ENCODE measurements around the gene SLC47A2.
"Not testable (repeated sequence)": the region's sequence is repeated elsewhere in the genome, so short reads cannot be mapped to it uniquely, and the experiment has no call there.

The SLC47A2 gene, protein sequence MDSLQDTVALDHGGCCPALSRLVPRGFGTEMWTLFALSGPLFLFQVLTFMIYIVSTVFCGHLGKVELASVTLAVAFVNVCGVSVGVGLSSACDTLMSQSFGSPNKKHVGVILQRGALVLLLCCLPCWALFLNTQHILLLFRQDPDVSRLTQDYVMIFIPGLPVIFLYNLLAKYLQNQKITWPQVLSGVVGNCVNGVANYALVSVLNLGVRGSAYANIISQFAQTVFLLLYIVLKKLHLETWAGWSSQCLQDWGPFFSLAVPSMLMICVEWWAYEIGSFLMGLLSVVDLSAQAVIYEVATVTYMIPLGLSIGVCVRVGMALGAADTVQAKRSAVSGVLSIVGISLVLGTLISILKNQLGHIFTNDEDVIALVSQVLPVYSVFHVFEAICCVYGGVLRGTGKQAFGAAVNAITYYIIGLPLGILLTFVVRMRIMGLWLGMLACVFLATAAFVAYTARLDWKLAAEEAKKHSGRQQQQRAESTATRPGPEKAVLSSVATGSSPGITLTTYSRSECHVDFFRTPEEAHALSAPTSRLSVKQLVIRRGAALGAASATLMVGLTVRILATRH

DNA sequence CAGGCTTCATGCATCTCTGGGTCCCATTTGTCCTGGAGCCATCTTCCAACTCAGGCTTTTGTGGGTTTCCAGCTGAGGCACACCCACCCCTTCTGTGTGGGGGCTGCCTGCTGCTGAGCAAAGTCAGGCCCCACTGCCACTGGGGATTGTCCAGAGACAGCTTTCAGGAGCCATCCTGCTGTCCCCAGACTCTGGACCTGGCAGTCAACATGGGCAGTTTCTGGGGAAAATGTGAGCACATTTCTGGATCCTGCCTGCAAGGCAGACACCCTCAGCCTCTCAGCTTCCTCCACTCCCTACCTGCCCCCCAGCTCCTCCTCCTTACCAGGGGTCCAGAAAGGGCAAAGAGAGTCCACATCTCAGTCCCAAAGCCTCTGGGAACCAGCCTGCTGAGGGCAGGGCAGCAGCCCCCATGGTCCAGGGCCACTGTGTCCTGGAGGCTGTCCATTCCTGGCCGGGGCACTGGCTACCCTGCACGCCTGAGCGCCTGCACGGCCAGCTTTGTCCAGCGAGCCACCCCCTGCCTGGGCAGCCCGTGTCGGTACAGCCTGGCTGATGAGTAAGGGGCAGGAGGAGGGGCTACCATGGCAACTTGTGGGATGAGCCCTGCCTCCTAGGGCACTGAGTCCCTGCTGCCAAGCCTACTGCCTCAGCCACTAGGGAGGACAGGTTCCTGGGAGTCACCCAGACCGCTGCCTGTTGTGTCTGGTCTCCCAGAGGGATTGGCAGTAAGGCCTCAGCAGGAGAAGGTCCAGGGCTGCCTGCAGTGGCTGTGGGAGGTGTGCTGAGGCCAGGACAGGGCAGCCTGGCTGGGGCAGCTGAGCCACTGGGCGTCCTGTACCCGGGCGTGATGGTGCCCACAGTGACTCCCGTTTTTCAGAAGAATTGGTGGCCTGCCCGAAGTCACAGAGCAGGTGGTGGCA, at the start of gene SLC47A2:
Gene SLC47A2, minus strand, starts transcription at position 477 of the 923 bp plus-strand sequence. Its CDS starts 29 bp downstream, at position 448.
- Mint-ChIP-seq H3K27ac (no peak within 1 kb of the TSS), H3K4me3 (no peak within 1 kb of the TSS), H3K9me3 (no peaks in the 10 kb centered on the region), H3K36me3 (no peaks in the 10 kb centered on the region), H3K27me3 (peaks cover 21% of the 10 kb centered on the region), H3K4me1 (no peaks in the 10 kb centered on the region)
- DNase-seq = no peak
- CTCF ChIA-PET = no interaction called here

DNA sequence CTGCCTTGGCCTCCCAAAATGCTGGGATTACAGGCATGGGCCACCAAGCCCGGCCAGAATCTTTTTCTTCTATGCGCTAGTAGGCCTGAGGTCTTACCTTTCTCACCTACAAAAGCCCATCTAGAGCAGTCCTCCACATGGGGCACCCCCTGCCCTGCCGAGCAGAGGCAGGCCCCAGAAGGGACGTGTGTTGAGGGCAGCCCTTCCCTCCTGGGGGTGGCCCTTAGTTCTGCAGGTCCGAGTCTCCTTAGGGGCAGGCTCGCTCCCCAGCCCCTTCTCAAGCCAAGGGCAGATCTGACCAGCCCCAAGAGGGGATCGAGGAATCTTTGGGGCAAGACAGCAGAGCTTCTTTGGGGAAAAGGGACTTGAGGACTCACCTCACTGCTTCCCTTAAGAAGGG, 49.6 kb upstream of the SLC47A2 start:
- H3K27ac Mint-ChIP-seq = no peak overlapping the region
- no peak overlapping the region for H3K4me3 Mint-ChIP-seq
- H3K27me3 Mint-ChIP-seq = peaks cover 20% of the 10 kb centered on the region
- no peak for DNase-seq
- no peaks in the 10 kb centered on the region for H3K9me3 Mint-ChIP-seq
- peaks cover 41% of the 10 kb centered on the region for H3K4me1 Mint-ChIP-seq
- CTCF ChIA-PET = interaction anchor here (0.7 to 5.6 kb wide), 16 partner anchors 8 to 427 kb away, joined by 3 to 46 read pairs (median 4); partner anchors contain the start of gene B9D1
- H3K36me3 Mint-ChIP-seq = no peaks in the 10 kb centered on the region

DNA sequence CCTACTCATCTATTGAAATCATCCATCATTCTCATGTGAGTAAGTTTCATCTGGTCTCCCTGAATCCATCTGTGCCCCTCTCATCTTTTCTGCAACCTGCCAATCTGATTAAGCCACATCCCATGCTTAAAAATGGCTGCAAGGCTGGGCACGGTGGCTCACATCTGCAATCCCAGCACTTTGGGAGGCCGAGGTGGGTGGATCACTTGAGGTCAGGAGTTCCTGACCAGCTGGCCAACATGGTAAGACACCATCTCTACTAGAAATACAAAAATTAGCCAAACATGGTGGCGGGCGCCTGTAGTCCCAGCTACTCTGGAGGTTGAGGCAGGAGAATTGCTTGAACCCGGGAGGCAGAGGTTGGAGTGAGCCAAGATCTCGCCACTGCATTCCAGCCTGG, 47.6 kb upstream of the SLC47A2 start:
- CTCF ChIA-PET = interaction anchor here (0.8 to 5.6 kb wide), 10 partner anchors 8 to 401 kb away, joined by 3 to 46 read pairs (median 19); partner anchors contain the start of gene B9D1

DNA sequence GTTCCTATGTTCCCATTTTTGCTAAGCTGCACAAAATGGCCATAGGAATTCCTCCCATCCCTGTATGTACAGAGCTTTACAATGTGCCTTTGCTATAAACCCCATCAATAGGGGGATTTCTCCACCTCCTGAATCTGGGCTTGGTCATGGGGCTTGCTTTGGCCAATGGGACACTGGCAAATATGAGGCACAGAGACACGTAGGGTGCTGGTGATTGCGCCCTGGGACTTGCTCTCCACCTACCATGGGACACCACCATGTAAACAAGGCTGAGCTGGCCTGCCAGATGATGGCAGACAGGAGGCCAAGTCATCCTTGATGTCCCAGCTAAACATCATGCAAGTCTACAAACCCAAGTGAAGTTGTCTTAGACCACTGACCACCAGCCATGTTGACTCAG, 47.0 kb upstream of the SLC47A2 start:
- Mint-ChIP-seq H3K4me1 (peaks cover 21% of the 10 kb centered on the region), H3K4me3 (no peak overlapping the region), H3K9me3 (no peaks in the 10 kb centered on the region), H3K27ac (no peak overlapping the region), H3K27me3 (peaks cover 38% of the 10 kb centered on the region), H3K36me3 (no peaks in the 10 kb centered on the region)
- DNase-seq = no peak
- CTCF ChIA-PET = interaction anchor here (0.8 to 5.6 kb wide), 13 partner anchors 8 to 401 kb away, joined by 3 to 46 read pairs (median 8); partner anchors contain the start of genes ALDH3A2 and B9D1

More for the DNA sequence above, 47.6 kb upstream of the SLC47A2 start:
- H3K36me3 Mint-ChIP-seq, DNase-seq, H3K9me3 Mint-ChIP-seq, H3K27ac Mint-ChIP-seq, H3K4me3 Mint-ChIP-seq: not testable (repeated sequence)
- H3K27me3 Mint-ChIP-seq = peaks cover 38% of the 10 kb centered on the region
- peaks cover 24% of the 10 kb centered on the region for H3K4me1 Mint-ChIP-seq

DNA sequence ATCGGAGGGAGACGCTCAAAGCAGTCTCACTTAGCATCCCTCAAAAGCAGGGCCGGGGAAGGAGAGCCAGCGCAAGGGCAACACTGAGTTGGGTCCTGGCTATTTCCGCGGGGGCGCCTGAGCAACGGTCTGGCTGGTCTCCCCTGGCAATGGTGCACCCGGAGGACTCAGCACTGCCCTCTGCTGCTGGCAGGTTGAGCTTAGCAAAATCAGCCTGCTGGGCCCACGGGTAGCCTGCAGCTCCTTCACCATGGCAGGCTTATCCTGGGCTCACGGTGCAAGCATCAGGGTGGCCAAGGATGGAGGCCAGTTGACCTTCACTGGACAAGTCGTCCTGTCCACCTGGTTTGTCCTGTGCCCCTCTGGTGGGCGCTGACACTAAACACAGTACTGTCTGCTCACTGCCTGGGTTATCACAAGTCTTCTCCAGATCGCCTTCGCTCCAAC, 46.2 kb upstream of the SLC47A2 start:
- no peak overlapping the region for H3K4me3 Mint-ChIP-seq
- H3K27ac Mint-ChIP-seq = no peak overlapping the region
- H3K9me3 Mint-ChIP-seq = no peaks in the 10 kb centered on the region
- H3K4me1 Mint-ChIP-seq = peaks cover 12% of the 10 kb centered on the region
- CTCF ChIA-PET = interaction anchor here (0.7 to 5.6 kb wide), 20 partner anchors 9 to 400 kb away, joined by 3 to 46 read pairs (median 4); partner anchors contain the start of genes ALDH3A2 and B9D1
- H3K27me3 Mint-ChIP-seq = peaks cover 38% of the 10 kb centered on the region
- H3K36me3 Mint-ChIP-seq = no peaks in the 10 kb centered on the region
- DNase-seq = peak; percentile 81

DNA sequence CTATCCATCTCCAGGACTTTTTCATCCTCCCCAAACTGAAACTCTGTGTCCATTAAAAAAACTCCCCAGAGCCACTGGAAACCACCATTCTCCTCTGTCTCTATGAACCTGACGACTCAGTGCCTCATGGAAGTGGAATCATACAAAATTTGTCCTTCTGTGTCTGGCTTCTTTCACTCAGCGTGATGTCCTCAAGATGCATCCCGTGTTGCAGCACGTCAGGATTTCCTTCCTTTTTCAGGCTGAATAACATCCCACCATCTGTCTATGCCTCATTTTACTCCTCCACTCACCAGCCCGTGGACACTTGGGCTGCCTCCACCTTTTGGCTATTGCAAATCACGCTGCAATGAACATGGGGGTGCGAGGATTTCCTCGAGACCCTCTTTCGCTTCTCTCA, 44.4 kb upstream of the SLC47A2 start:
- peaks cover 2% of the 10 kb centered on the region for H3K4me1 Mint-ChIP-seq
- no peaks in the 10 kb centered on the region for H3K9me3 Mint-ChIP-seq
- H3K27me3 Mint-ChIP-seq = peaks cover 43% of the 10 kb centered on the region
- no peaks in the 10 kb centered on the region for H3K36me3 Mint-ChIP-seq
- DNase-seq = no peak
- no peak overlapping the region for H3K4me3 Mint-ChIP-seq
- H3K27ac Mint-ChIP-seq = no peak overlapping the region
- CTCF ChIA-PET = interaction anchor here (0.7 to 4.7 kb wide), 7 partner anchors 11 to 372 kb away, joined by 3 to 46 read pairs (median 3); no protein-coding TSS in a partner anchor

DNA sequence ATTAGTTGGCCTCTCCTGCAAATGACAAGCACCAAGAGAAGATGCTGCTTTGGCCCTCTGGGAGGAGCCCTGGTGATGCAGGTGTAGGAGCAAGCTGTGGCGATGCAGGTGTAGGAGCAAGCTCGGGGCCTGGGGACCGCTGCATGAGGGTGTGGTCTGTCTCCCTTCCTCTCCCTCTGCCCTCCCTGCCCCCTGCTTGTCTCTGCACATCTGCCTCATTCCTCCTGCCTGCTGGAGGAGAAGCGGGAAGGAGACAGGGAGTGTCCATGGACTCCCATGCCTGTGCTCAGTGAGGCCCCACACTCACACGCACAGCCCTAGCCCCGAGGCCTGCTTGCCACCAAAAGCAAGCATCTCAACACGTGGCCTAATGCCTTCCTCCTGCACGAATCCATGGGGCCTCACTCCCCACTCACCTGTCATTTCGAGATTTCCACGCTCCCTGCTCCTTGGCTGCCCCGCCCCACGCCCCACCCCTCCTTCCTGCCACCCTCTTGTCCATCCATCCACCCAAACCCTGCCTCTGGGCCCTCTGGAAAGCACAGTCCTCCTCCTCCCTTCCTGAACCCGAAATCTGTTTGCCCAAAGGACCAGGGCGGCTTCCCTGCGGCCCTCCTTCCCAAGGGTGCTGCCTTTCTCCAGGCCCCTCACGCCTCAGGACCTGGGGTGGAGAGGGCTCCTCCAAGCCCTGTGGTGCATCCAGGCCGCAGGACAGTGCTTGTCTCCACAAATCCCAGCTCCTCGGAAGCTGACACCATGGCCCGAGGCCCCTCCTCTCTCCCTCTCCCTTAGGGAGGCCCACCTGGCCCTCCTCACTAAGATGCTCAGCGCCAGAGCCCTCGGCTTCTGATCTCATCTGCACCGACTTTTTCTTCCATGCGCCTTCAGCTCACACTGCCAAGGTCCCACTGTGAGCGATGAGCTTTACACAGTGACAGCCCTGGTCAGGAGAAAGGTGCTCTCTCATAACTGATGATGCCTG, 43.5 kb upstream of the SLC47A2 start:
- CTCF ChIA-PET = interaction anchor here (0.6 to 4.7 kb wide), 8 partner anchors 12 to 371 kb away, joined by 3 to 46 read pairs (median 3); no protein-coding TSS in a partner anchor
- Mint-ChIP-seq H3K27ac (no peak overlapping the region), H3K36me3 (no peaks in the 10 kb centered on the region), H3K4me3 (no peak overlapping the region), H3K9me3 (no peaks in the 10 kb centered on the region), H3K27me3 (peaks cover 48% of the 10 kb centered on the region), H3K4me1 (peaks cover 2% of the 10 kb centered on the region)
- no peak for DNase-seq

DNA sequence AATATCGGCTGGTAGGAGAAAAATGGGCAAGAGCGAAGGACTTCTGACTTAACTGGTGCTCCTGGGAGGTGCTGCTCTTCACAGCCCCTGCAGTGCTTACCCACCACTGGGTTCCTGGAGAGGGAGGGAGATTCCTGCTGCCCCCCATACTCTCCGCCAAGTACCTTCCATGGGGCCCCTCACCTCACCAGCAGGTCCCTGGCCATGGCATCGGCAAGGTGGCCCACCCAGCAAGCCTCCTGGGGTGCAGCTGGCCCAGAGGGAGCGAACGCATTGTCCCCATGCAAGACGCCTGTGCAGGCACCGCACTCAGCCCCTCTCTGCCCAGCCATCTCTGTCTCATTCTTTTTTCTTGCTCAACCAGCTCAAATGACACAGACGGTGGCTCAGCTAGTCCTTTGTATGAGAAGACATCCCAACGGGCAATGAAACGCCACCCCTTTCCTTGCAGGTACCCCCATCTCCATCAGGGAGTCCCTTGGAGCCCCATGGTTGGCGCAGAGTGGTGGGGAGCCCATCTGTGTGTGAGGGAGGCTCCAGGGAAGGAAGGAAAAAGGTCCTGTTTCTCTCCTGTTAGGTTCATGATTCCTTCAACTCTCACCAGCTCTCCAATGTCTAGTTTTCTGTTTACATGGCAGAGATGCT, 41.3 kb upstream of the SLC47A2 start:
- no peaks in the 10 kb centered on the region for H3K9me3 Mint-ChIP-seq

DNA sequence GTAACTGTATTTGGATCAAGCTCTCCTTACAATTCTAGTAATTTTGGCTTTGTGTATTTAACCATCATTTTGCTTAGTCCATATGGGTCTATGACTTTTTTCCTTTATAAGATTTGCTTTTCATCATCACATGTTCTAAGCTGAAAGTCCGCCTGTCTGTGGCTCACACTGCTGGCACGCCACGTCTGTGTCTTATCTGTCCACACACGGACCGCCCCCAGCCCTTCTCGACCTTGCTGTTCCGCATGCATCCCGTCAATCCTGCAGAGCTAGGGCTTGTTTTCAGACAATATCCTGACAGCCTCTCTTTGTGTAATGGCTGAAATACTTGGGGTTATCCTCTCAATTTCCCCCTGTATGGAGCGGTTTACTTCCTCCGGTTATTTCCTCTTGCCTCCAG, 40.2 kb upstream of the SLC47A2 start:
- peaks cover 48% of the 10 kb centered on the region for H3K27me3 Mint-ChIP-seq
- H3K36me3 Mint-ChIP-seq = no peaks in the 10 kb centered on the region
- H3K9me3 Mint-ChIP-seq = no peaks in the 10 kb centered on the region
- H3K27ac Mint-ChIP-seq = no peak overlapping the region
- H3K4me1 Mint-ChIP-seq = no peaks in the 10 kb centered on the region
- DNase-seq = no peak
- H3K4me3 Mint-ChIP-seq = no peak overlapping the region
- CTCF ChIA-PET = interaction anchor here (1.3 to 5.5 kb wide), 4 partner anchors 8 to 244 kb away, joined by 3 to 46 read pairs (median 6); no protein-coding TSS in a partner anchor

More for the DNA sequence above, 41.3 kb upstream of the SLC47A2 start:
- CTCF ChIA-PET = interaction anchor here (1.5 to 2.2 kb wide), 2 partner anchors 9 to 13 kb away, joined by 5 to 8 read pairs; no protein-coding TSS in a partner anchor
- Mint-ChIP-seq H3K27ac (no peak overlapping the region), H3K27me3 (peaks cover 48% of the 10 kb centered on the region), H3K36me3 (no peaks in the 10 kb centered on the region), H3K4me1 (peaks cover 2% of the 10 kb centered on the region), H3K4me3 (no peak overlapping the region)
- no peak for DNase-seq

DNA sequence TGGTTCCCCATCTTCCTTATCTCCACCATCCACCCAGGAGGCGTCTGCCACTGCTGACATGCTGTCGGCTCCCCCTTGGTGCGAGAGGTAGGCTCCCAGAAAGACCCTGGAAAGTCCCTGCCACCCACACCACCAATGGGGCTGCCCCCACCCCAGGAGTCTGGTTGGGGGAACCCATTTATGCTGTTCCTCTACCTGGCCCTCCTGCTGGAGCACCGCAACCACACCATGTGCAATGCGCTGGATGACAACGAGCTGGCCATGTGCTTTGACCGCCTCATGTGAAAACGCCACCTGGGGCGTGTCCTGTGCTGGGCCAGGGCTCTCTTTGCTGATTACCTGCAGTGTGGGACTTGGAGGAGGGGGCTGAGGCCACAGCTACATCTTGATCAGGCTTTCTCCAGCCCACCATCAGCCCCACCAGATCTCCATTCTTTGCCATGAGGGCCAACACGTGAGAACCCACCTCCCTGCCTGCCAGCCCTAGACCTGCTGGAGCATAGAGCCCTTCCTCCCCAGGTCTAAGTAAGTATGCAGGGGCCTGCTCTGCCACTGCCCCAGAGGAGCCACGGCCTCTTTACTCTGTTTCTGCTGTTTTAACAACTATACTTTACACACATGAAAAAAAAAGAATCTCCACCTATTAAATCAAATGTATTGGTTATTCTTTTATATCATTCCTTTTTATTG, 39.6 kb upstream of the SLC47A2 start:
- no peak for DNase-seq
- H3K27ac Mint-ChIP-seq = no peak overlapping the region
- no peak overlapping the region for H3K4me3 Mint-ChIP-seq
- CTCF ChIA-PET = interaction anchor here (0.8 to 5.5 kb wide), 3 partner anchors 8 to 244 kb away, joined by 3 to 46 read pairs (median 3); no protein-coding TSS in a partner anchor
- no peaks in the 10 kb centered on the region for H3K4me1 Mint-ChIP-seq
- H3K36me3 Mint-ChIP-seq = no peaks in the 10 kb centered on the region
- H3K9me3 Mint-ChIP-seq = no peaks in the 10 kb centered on the region
- peaks cover 49% of the 10 kb centered on the region for H3K27me3 Mint-ChIP-seq

DNA sequence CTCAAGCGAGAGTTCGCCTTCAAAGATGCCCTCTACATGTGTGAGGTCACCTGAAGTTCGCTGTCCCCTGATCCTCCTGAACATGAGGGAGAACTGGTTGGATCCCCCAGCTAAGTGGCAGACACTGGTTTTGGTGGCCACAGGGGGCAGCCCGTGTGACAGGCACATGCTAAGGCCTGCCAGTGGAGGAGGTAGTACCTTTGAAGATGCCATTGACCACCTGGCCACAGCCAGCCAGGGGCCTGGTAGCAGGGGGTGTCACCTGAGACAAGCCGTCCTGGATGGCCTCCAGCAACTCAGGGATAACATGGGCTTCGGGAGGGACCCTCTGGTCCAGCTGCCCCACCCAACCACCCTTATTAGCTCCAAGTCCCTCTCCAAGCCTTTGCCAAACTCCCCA, 39.0 kb upstream of the SLC47A2 start:
- no peaks in the 10 kb centered on the region for H3K36me3 Mint-ChIP-seq
- no peak for DNase-seq
- CTCF ChIA-PET = interaction anchor here (0.8 to 5.5 kb wide), 3 partner anchors 9 to 12 kb away, joined by 3 to 46 read pairs (median 6); no protein-coding TSS in a partner anchor
- no peaks in the 10 kb centered on the region for H3K9me3 Mint-ChIP-seq
- H3K27ac Mint-ChIP-seq = no peak overlapping the region
- no peak overlapping the region for H3K4me3 Mint-ChIP-seq
- peaks cover 50% of the 10 kb centered on the region for H3K27me3 Mint-ChIP-seq
- no peaks in the 10 kb centered on the region for H3K4me1 Mint-ChIP-seq
